ENCODE data around the gene TIMP3. TPM values are rescaled to one million over a fixed set of nuclear protein-coding genes. Genes with fewer than 3 reads are reported as not detected.

TIMP3 gene
- total RNA-seq, 2 experiments from 2014 or later, result not detected

- peaks cover 2% of the 10 kb centered on the region for H3K27me3 Mint-ChIP-seq (ENCODE audit: low read depth)
- CTCF ChIA-PET, result no interaction called here
- H3K4me3 Mint-ChIP-seq, result no peak overlapping the region
- no peaks in the 10 kb centered on the region for H3K9me3 Mint-ChIP-seq
- H3K4me1 Mint-ChIP-seq (ENCODE audit: low read depth), result no peaks in the 10 kb centered on the region
- no peak for DNase-seq
- no peak overlapping the region for H3K27ac Mint-ChIP-seq
- intact Hi-C loops (cut with micrococcal nuclease), result no loop called here
- H3K36me3 Mint-ChIP-seq (ENCODE audit: low read depth), result no peaks in the 10 kb centered on the region
Observed at GRCh38 chr22:32874385-32874784, 72.9 kb downstream of the TIMP3 start.

GRCh38 chr22:32874976-32875375 lies 73.5 kb downstream of the TIMP3 start:
- peaks cover 2% of the 10 kb centered on the region for H3K27me3 Mint-ChIP-seq (ENCODE audit: low read depth)
- H3K4me1 Mint-ChIP-seq (ENCODE audit: low read depth), result no peaks in the 10 kb centered on the region
- no peaks in the 10 kb centered on the region for H3K9me3 Mint-ChIP-seq
- CTCF ChIA-PET, result no interaction called here
- no peaks in the 10 kb centered on the region for H3K36me3 Mint-ChIP-seq (ENCODE audit: low read depth)
- no peak for DNase-seq
- H3K4me3 Mint-ChIP-seq, result no peak overlapping the region
- intact Hi-C loops (cut with micrococcal nuclease), result no loop called here
- H3K27ac Mint-ChIP-seq, result no peak overlapping the region

DNA sequence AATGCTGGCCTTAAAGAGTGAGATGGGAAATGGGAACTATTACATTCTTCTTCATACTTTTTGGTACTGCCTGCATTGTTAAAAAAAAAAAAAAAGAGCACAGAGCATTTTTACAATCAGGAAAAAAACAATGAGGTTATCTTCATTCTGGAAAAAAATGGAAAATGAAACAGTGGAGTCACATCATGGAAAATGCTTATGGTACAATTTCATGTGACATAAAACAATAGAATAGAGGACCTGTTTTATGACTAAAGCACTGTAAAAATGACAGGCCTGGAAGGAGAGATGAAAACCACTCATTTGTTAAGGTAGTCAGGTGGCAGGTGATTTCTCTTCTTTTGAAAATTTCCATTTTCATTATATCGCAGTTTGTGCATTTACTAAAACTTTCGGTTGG lies 75.0 kb downstream of the TIMP3 start:
- intact Hi-C loops (cut with micrococcal nuclease), result no loop called here
- Mint-ChIP-seq H3K27me3 (ENCODE audit: low read depth) (no peaks in the 10 kb centered on the region), H3K9me3 (no peaks in the 10 kb centered on the region), H3K36me3 (ENCODE audit: low read depth) (no peaks in the 10 kb centered on the region), H3K4me1 (ENCODE audit: low read depth) (peaks cover 10% of the 10 kb centered on the region), H3K27ac (no peak overlapping the region), H3K4me3 (no peak overlapping the region)
- CTCF ChIA-PET, result no interaction called here
- no peak for DNase-seq

DNA sequence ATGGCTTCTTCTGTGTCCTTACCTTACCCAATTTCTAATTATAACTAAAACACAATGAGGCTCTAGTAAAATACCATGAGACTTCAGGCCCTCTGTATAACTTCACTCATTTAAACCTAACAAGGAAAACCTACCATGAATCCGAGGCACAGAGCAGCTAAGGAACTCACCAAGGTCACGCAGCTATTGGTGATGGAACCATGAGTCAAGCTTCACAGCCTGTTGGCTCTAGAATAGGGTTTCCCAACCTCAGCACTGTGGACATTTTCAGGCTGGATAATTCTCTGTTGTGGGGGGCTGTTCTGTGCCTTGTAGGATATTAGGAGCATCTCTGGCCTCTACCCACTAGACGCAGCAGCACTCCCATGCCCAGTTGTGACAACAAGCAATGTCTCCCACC lies 75.7 kb downstream of the TIMP3 start:
- Mint-ChIP-seq H3K27ac (no peak overlapping the region), H3K27me3 (ENCODE audit: low read depth) (no peaks in the 10 kb centered on the region), H3K36me3 (ENCODE audit: low read depth) (no peaks in the 10 kb centered on the region), H3K9me3 (no peaks in the 10 kb centered on the region), H3K4me3 (no peak overlapping the region), H3K4me1 (ENCODE audit: low read depth) (peaks cover 10% of the 10 kb centered on the region)
- intact Hi-C loops (cut with micrococcal nuclease), result no loop called here
- CTCF ChIA-PET, result no interaction called here
- DNase-seq, result no peak

- no peak for DNase-seq
- no peak overlapping the region for H3K27ac Mint-ChIP-seq
- H3K27me3 Mint-ChIP-seq (ENCODE audit: low read depth), result no peaks in the 10 kb centered on the region
- H3K9me3 Mint-ChIP-seq, result no peaks in the 10 kb centered on the region
- H3K4me1 Mint-ChIP-seq (ENCODE audit: low read depth), result peaks cover 10% of the 10 kb centered on the region
- CTCF ChIA-PET, result no interaction called here
- intact Hi-C loops (cut with micrococcal nuclease), result no loop called here
- no peak overlapping the region for H3K4me3 Mint-ChIP-seq
- no peaks in the 10 kb centered on the region for H3K36me3 Mint-ChIP-seq (ENCODE audit: low read depth)
Observed at GRCh38 chr22:32879550-32879949, 78.0 kb downstream of the TIMP3 start.

GRCh38 chr22:32880061-32880460 lies 78.6 kb downstream of the TIMP3 start:
- Mint-ChIP-seq H3K4me3 (no peak overlapping the region), H3K36me3 (ENCODE audit: low read depth) (no peaks in the 10 kb centered on the region), H3K9me3 (no peaks in the 10 kb centered on the region), H3K27me3 (ENCODE audit: low read depth) (no peaks in the 10 kb centered on the region), H3K27ac (no peak overlapping the region), H3K4me1 (ENCODE audit: low read depth) (peaks cover 10% of the 10 kb centered on the region)
- DNase-seq, result no peak
- CTCF ChIA-PET, result no interaction called here
- intact Hi-C loops (cut with micrococcal nuclease), result no loop called here

DNA sequence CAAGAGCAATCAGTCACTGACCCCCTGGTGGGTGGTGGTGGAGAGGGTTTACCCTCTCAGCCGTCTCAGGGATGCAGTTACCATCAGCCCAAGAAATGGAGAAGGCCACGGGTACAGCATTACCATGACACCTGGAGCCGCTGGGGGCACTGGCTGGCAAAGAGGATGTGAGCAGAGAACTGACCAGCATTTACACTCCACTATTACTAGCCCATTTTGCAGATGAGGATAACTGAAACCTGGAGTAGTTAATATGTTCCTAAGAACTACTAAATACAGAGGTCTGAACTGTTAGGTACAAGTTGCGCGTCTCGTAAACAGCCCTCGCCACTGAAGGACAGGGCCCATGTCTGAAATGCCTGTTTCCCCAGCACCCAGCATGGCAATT lies 79.0 kb downstream of the TIMP3 start:
- CTCF ChIA-PET, result no interaction called here
- intact Hi-C loops (cut with micrococcal nuclease), result no loop called here
- H3K27me3 Mint-ChIP-seq (ENCODE audit: low read depth), result no peaks in the 10 kb centered on the region
- H3K4me1 Mint-ChIP-seq (ENCODE audit: low read depth), result peaks cover 10% of the 10 kb centered on the region
- no peak overlapping the region for H3K27ac Mint-ChIP-seq
- no peaks in the 10 kb centered on the region for H3K9me3 Mint-ChIP-seq
- H3K4me3 Mint-ChIP-seq, result no peak overlapping the region
- no peak for DNase-seq
- no peaks in the 10 kb centered on the region for H3K36me3 Mint-ChIP-seq (ENCODE audit: low read depth)

- Mint-ChIP-seq H3K9me3 (no peaks in the 10 kb centered on the region), H3K4me1 (ENCODE audit: low read depth) (peaks cover 10% of the 10 kb centered on the region), H3K27me3 (ENCODE audit: low read depth) (no peaks in the 10 kb centered on the region), H3K4me3 (peak overlapping the region; percentile 67), H3K27ac (no peak overlapping the region), H3K36me3 (ENCODE audit: low read depth) (no peaks in the 10 kb centered on the region)
- peak; percentile 41 for DNase-seq
- CTCF ChIA-PET, result no interaction called here
- intact Hi-C loops (cut with micrococcal nuclease), result no loop called here
Observed at GRCh38 chr22:32880893-32881596, 79.5 kb downstream of the TIMP3 start.

DNA sequence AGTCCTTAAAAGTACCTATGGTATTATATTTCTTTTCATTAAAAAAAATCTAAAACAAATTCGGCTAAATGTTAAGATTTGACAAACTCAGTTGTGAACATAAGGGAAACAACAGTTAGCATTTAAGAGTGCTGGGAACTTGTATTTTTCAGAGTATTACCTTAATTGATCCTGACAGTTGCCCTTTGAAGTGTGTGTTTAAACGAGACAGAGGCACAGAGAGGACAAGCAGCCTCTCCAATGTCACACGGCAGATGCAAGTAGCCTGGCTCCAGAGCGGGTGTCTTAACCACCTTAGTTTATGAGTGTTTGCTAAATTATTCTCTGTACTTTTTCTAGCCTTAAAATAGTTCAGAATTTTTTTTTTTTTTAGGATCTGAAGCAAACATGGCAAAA lies 80.9 kb downstream of the TIMP3 start:
- no peaks in the 10 kb centered on the region for H3K9me3 Mint-ChIP-seq
- peaks cover 10% of the 10 kb centered on the region for H3K4me1 Mint-ChIP-seq (ENCODE audit: low read depth)
- no peak for DNase-seq
- no peaks in the 10 kb centered on the region for H3K36me3 Mint-ChIP-seq (ENCODE audit: low read depth)
- intact Hi-C loops (cut with micrococcal nuclease), result no loop called here
- no peak overlapping the region for H3K27ac Mint-ChIP-seq
- CTCF ChIA-PET, result no interaction called here
- H3K27me3 Mint-ChIP-seq (ENCODE audit: low read depth), result no peaks in the 10 kb centered on the region
- H3K4me3 Mint-ChIP-seq, result peak overlapping the region; percentile 67

GRCh38 chr22:32882774-32883530 lies 81.4 kb downstream of the TIMP3 start:
- Mint-ChIP-seq H3K27ac (peak overlapping the region; percentile 41), H3K4me3 (no peak overlapping the region), H3K36me3 (ENCODE audit: low read depth) (no peaks in the 10 kb centered on the region), H3K27me3 (ENCODE audit: low read depth) (no peaks in the 10 kb centered on the region), H3K4me1 (ENCODE audit: low read depth) (peaks cover 10% of the 10 kb centered on the region), H3K9me3 (no peaks in the 10 kb centered on the region)
- intact Hi-C loops (cut with micrococcal nuclease), result no loop called here
- no peak for DNase-seq
- CTCF ChIA-PET, result no interaction called here

DNA sequence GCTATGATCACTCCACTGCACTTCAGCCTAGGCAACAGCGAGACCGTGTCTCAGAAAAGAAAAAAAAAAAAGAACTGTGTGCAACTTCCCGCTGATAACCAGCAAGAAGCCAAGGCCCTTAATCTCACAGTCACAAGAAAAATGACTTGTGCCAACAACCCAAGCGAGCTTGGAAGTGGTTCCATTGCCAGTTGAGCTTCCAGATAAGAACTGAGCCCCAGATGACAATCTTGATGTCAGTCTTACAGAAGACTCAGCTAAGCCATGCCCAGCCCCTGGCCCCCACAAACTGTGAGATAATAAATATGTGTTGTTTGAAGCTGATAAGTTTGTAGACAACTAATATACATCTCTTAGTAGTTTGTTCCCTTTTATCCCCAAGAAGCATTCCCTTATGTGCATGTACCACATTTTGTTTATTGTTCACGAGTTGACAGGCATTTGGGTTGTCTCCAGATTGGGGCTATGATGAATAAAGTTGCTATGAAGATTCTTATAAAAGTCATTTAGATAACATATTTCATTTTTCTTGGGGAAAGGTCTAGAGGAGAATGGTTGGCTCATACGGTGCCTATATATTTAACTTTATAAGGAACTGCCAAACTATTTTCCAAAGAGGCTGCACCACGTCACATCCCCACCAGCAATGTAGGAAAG lies 85.9 kb downstream of the TIMP3 start:
- Mint-ChIP-seq H3K27me3 (ENCODE audit: low read depth) (no peaks in the 10 kb centered on the region), H3K4me1 (ENCODE audit: low read depth) (no peaks in the 10 kb centered on the region), H3K4me3 (no peak overlapping the region), H3K27ac (no peak overlapping the region), H3K36me3 (ENCODE audit: low read depth) (no peaks in the 10 kb centered on the region), H3K9me3 (no peaks in the 10 kb centered on the region)
- CTCF ChIA-PET, result interaction anchor here (0.6 kb wide), 1 partner anchor 1159 kb away, joined by 4 read pairs; no protein-coding TSS in a partner anchor
- intact Hi-C loops (cut with micrococcal nuclease), result no loop called here
- DNase-seq, result no peak

DNA sequence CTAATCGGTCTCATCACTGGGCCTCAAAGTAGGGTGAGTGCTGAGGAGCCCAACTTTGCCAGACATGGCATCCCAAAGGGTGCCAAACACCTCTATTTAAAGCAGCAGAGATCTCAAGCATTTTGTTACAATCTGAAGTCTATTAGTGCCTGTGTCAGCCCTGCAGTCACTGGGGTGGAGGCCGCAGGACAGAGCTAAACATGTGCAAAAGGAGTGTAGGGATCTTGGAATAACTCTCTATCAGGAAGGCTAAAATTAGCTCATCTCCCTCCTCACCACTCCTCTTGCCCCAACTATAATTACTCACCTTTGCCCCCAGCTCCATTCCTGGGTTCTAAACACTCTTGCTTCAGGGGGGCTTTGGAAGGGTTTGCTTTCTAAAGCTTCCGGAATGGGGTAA lies 87.5 kb downstream of the TIMP3 start:
- peaks cover 3% of the 10 kb centered on the region for H3K27me3 Mint-ChIP-seq (ENCODE audit: low read depth)
- no peaks in the 10 kb centered on the region for H3K36me3 Mint-ChIP-seq (ENCODE audit: low read depth)
- intact Hi-C loops (cut with micrococcal nuclease), result no loop called here
- H3K9me3 Mint-ChIP-seq, result no peaks in the 10 kb centered on the region
- no peak overlapping the region for H3K4me3 Mint-ChIP-seq
- H3K27ac Mint-ChIP-seq, result no peak overlapping the region
- no peak for DNase-seq
- H3K4me1 Mint-ChIP-seq (ENCODE audit: low read depth), result no peaks in the 10 kb centered on the region
- CTCF ChIA-PET, result no interaction called here

- CTCF ChIA-PET, result interaction anchor here (0.8 kb wide), 1 partner anchor 14 kb away, joined by 3 read pairs; no protein-coding TSS in a partner anchor
- Mint-ChIP-seq H3K27me3 (ENCODE audit: low read depth) (peaks cover 5% of the 10 kb centered on the region), H3K36me3 (ENCODE audit: low read depth) (no peaks in the 10 kb centered on the region), H3K4me3 (no peak overlapping the region), H3K4me1 (ENCODE audit: low read depth) (no peaks in the 10 kb centered on the region), H3K27ac (no peak overlapping the region), H3K9me3 (no peaks in the 10 kb centered on the region)
- intact Hi-C loops (cut with micrococcal nuclease), result no loop called here
- no peak for DNase-seq
Observed at GRCh38 chr22:32896891-32897290, 95.4 kb downstream of the TIMP3 start.
